K562 (cell line): ENCODE results near the gene KIF9. TPM values are rescaled to one million over a fixed set of nuclear protein-coding genes. Genes with fewer than 3 reads are reported as not detected.

Experiments
- BCL6 ChIP-seq: fragments of 250-450 bp; sonication (Bioruptor Pico); IDR thresholded peaks from 2 replicates; pipeline ENCODE4 v1.4.0; 2020
- CHAMP1 ChIP-seq: fragments of 450-650 bp; IDR thresholded peaks from 2 replicates; pipeline ENCODE4 v1.6.1; 2016; ENCODE audit warnings: mild to moderate bottlenecking
- DACH1 ChIP-seq: fragments of 450-650 bp; IDR thresholded peaks from 2 replicates; pipeline ENCODE4 v1.6.1; 2018; ENCODE audit not compliant: partially characterized antibody
- ELK3 ChIP-seq: fragments of 450-650 bp; formaldehyde crosslinking; IDR thresholded peaks from 2 replicates; pipeline ENCODE4 v1.4.0; 2020; ENCODE audit warnings: mild to moderate bottlenecking
- EP300 ChIP-seq: IDR thresholded peaks from 2 replicates; pipeline ENCODE4 v1.6.1; 2012; ENCODE audit warnings: low read length, improper control_type of control experiment
- FOXJ2 ChIP-seq: fragments of 200-800 bp; sonication (Bioruptor generic); IDR thresholded peaks from 2 replicates; pipeline ENCODE4 v1.6.1; 2016; ENCODE audit warnings: missing genetic modification characterization, missing compliant biosample characterization
- PHF8 ChIP-seq: fragments of 200-600 bp; sonication (generic); IDR thresholded peaks from 2 replicates; pipeline ENCODE4 v1.6.1; 2012; ENCODE audit warnings: mixed run types, mild to moderate bottlenecking, inconsistent platforms, low read length, moderate library complexity, borderline replicate concordance
- REST ChIP-seq, 2 experiments: fragments of 450-650 bp; formaldehyde crosslinking in 1 of 2; IDR thresholded peaks; 2 replicates each; pipeline versions ENCODE4 v1.4.0 to v1.6.1; 2014 to 2020; ENCODE audit warnings: mild to moderate bottlenecking in 2 of 2, borderline replicate concordance in 1 of 2, low read depth in 1 of 2
- XRCC4 ChIP-seq: IDR thresholded peaks from one replicate; pipeline ENCODE4 v1.6.1; 2011; ENCODE audit not compliant: insufficient read depth, insufficient read length; ENCODE audit errors: extremely low read depth
- ZNF12 ChIP-seq: sonication (generic); formaldehyde crosslinking; IDR thresholded peaks from 2 replicates; pipeline ENCODE4 v1.4.0; 2020; ENCODE audit warnings: mild to moderate bottlenecking, missing genetic modification reagents
- ZNF518B ChIP-seq: fragments of 250-450 bp; sonication (Bioruptor Pico); IDR thresholded peaks from 2 replicates; pipeline ENCODE4 v1.5.0; 2021; ENCODE audit warnings: mild to moderate bottlenecking, moderate library complexity
- ZSCAN29 ChIP-seq: fragments of 450-650 bp; IDR thresholded peaks from 2 replicates; pipeline ENCODE4 v1.6.1; 2017
- polyA plus RNA-seq, 8 experiments: library from polyadenylated mRNA; depleted of rRNA in 4 of 8; stranded (reverse) in 5 of 8; unstranded in 3 of 8; fragments of >200 nt; fragmentation: Nextera tagmentation in 2 of 8; fragmentation: Illumina TruSeq in 1 of 8; extraction: Ambion mirVana in 2 of 8; extraction: Trizol in 1 of 8; gene quantifications; 2 replicates each; pipeline versions ENCODE4 v1.2.1 to v1.2.3, GENCODE V29; 2011 to 2014; ENCODE audit warnings: inconsistent platforms in 1 of 8, missing spikeins in 1 of 8
- total RNA-seq, 7 experiments: library from RNA; depleted of rRNA in 6 of 7; stranded (reverse); fragments of >200 nt in 6 of 7; fragmentation: Illumina TruSeq in 2 of 7; extraction: Trizol in 2 of 7; gene quantifications; 2 replicates each; pipeline versions ENCODE4 v1.2.1 to v1.2.3, GENCODE V29; 2011 to 2021; ENCODE audit warnings: low replicate concordance in 1 of 7

KIF9 gene
- total and polyA plus RNA-seq, 9 of the 15 experiments (the other 6 are each of a cell fraction or from before 2014, with no cell fraction given), result 16.9 to 56.9 (median 25.0) TPM

- TF ChIP-seq REST (IDR thresholded peaks at IDR 0.05; ENCODE audit: borderline replicate concordance) (peak; percentile 37; the same call in 1 of the 2 replicates), REST (CRISPR knock-in tag; IDR thresholded peaks at IDR 0.05; ENCODE audit: low read depth) (no peak; the same call in 1 of the 2 replicates), FOXJ2 (peak; percentile 79), DACH1 (peak; percentile 9), EP300 (peak; percentile 97), PHF8 (no peak), ZNF12 (CRISPR knock-in tag) (no peak), XRCC4 (no peak), CHAMP1 (peak; percentile 88), ZSCAN29 (peak; percentile 41; the same call in 1 of the 2 replicates), ZNF518B (CRISPR knock-in tag) (no peak), ELK3 (CRISPR knock-in tag) (no peak), BCL6 (no peak)
These were observed 32.6 kb upstream of the KIF9 start (continued) for GRCh38 chr3:47315069-47315647.
